Ectodermal cell (in vitro differentiated cells): ENCODE measurements around the gene FADS2.

Experiments used
- H3K27ac ChIP-seq: 2 replicates; pipeline ENCODE4 v1.7.0; 2013; ENCODE audit warnings: mild to moderate bottlenecking, low read depth, low read length; ENCODE audit not compliant: insufficient read depth, poor library complexity, severe bottlenecking
- H3K27me3 ChIP-seq: 2 replicates; pipeline ENCODE4 v1.7.0; 2013; ENCODE audit warnings: mild to moderate bottlenecking, low read length; ENCODE audit not compliant: insufficient read depth, control insufficient read depth, poor library complexity, severe bottlenecking
- H3K36me3 ChIP-seq: one replicate; pipeline ENCODE4 v1.7.0; 2013; ENCODE audit warnings: low read length; ENCODE audit not compliant: control insufficient read depth, insufficient read depth
- H3K4me1 ChIP-seq: one replicate; pipeline ENCODE4 v1.7.0; 2013; ENCODE audit warnings: low read length; ENCODE audit not compliant: control insufficient read depth, insufficient read depth
- H3K4me3 ChIP-seq: 2 replicates; pipeline ENCODE4 v1.7.0; 2013; ENCODE audit warnings: low read depth, low read length, control low read depth; ENCODE audit not compliant: insufficient read depth
- H3K9me3 ChIP-seq: 2 replicates; pipeline ENCODE4 v1.7.0; 2013; ENCODE audit warnings: mild to moderate bottlenecking, low read length, moderate library complexity; ENCODE audit not compliant: control insufficient read depth
- WGBS, 2 experiments: methylation state at CpG; one replicate each; pipeline ENCODE4 v1.1.7; 2013; ENCODE audit warnings: missing lambda C conversion rate in 2 of 2; 5-methylcytosine and 5-hydroxymethylcytosine counted together

The FADS2 gene

GRCh38 chr11:61811831-61812230 lies 16.3 kb upstream of the FADS2 start:
- no peaks in the 10 kb centered on the region for H3K27me3 ChIP-seq
- 95 to 96% methylated on average over 5 of the region's 5 CpGs for WGBS, 2 experiments
- H3K27ac ChIP-seq: no peak overlapping the region
- H3K4me1 ChIP-seq: no peaks in the 10 kb centered on the region
- H3K4me3 ChIP-seq: no peak overlapping the region
- no peaks in the 10 kb centered on the region for H3K9me3 ChIP-seq
- peaks cover 63% of the 10 kb centered on the region for H3K36me3 ChIP-seq

- H3K27me3 ChIP-seq: no peaks in the 10 kb centered on the region
- WGBS, 2 experiments: 92 to 94% methylated on average over 4 of the region's 4 CpGs
- H3K36me3 ChIP-seq: peaks cover 54% of the 10 kb centered on the region
- no peak overlapping the region for H3K27ac ChIP-seq
- no peaks in the 10 kb centered on the region for H3K9me3 ChIP-seq
- H3K4me1 ChIP-seq: no peaks in the 10 kb centered on the region
- H3K4me3 ChIP-seq: no peak overlapping the region
These were observed 15.2 kb upstream of the FADS2 start for GRCh38 chr11:61812736-61813411.

- Histone ChIP-seq H3K36me3 (peaks cover 41% of the 10 kb centered on the region), H3K4me1 (no peaks in the 10 kb centered on the region), H3K9me3 (no peaks in the 10 kb centered on the region), H3K27ac (peak overlapping the region; percentile 96), H3K4me3 (peak overlapping the region; percentile 86), H3K27me3 (no peaks in the 10 kb centered on the region)
- WGBS, 2 experiments: 82% methylated on average over 16 of the region's 16 CpGs
These were observed 13.7 kb upstream of the FADS2 start for GRCh38 chr11:61814247-61814957.

GRCh38 chr11:61814958-61815789 lies 12.9 kb upstream of the FADS2 start:
- WGBS, 2 experiments: 2% methylated on average over 66 of the region's 66 CpGs
- peaks cover 33% of the 10 kb centered on the region for H3K36me3 ChIP-seq
- H3K9me3 ChIP-seq: no peaks in the 10 kb centered on the region
- H3K4me3 ChIP-seq: peak overlapping the region; percentile 86
- peak overlapping the region; percentile 96 for H3K27ac ChIP-seq
- H3K27me3 ChIP-seq: no peaks in the 10 kb centered on the region
- no peaks in the 10 kb centered on the region for H3K4me1 ChIP-seq

- Histone ChIP-seq H3K36me3 (peaks cover 25% of the 10 kb centered on the region), H3K27ac (peak overlapping the region; percentile 96), H3K27me3 (no peaks in the 10 kb centered on the region), H3K9me3 (no peaks in the 10 kb centered on the region), H3K4me1 (no peaks in the 10 kb centered on the region), H3K4me3 (peak overlapping the region; percentile 86)
- WGBS, 2 experiments: 0% methylated on average over 68 to 69 of the region's 69 CpGs
These were observed 12.0 kb upstream of the FADS2 start for GRCh38 chr11:61815790-61816735.

GRCh38 chr11:61816736-61817455 lies 11.2 kb upstream of the FADS2 start, which contains the start of gene FADS1:
TSS of gene FADS1 (minus strand) at chr11:61817003. CDS start at chr11:61816929, 74 bp downstream.
- Histone ChIP-seq H3K9me3 (no peaks in the 10 kb centered on the region), H3K36me3 (peaks cover 23% of the 10 kb centered on the region), H3K4me1 (no peaks in the 10 kb centered on the region), H3K27ac (peak within 1 kb of the TSS; percentile 96), H3K27me3 (no peaks in the 10 kb centered on the region), H3K4me3 (peak within 1 kb of the TSS; percentile 86)
- WGBS, 2 experiments: 0 to 1% methylated on average over 73 of the region's 73 CpGs

GRCh38 chr11:61817471-61818202 lies 10.5 kb upstream of the FADS2 start:
- Histone ChIP-seq H3K36me3 (peaks cover 16% of the 10 kb centered on the region), H3K27ac (peak overlapping the region; percentile 96), H3K4me1 (no peaks in the 10 kb centered on the region), H3K27me3 (no peaks in the 10 kb centered on the region), H3K4me3 (peak overlapping the region; percentile 86), H3K9me3 (no peaks in the 10 kb centered on the region)
- 55 to 56% methylated on average over 5 to 6 of the region's 6 CpGs for WGBS, 2 experiments

GRCh38 chr11:61820174-61820573 lies 7.9 kb upstream of the FADS2 start:
- Histone ChIP-seq H3K27ac (no peak overlapping the region), H3K4me1 (no peaks in the 10 kb centered on the region), H3K4me3 (no peak overlapping the region), H3K27me3 (no peaks in the 10 kb centered on the region), H3K36me3 (no peaks in the 10 kb centered on the region), H3K9me3 (no peaks in the 10 kb centered on the region)
- WGBS, 2 experiments: 92 to 96% methylated on average over 2 of the region's 2 CpGs
